SIG-M5 treated with dmso at 0.1 percent for 504 hours (cell line): ENCODE data around the gene MAPK12.

Source experiments
- DNase-seq: peaks from one replicate; lab custom pipeline; 2025; ENCODE audit not compliant: unreplicated experiment; lab: John Stamatoyannopoulos, UW

Gene MAPK12

GRCh38 chr22:50236731-50237409 lies 24.6 kb downstream of the MAPK12 start:
- DNase-seq, result peak; percentile 5

- DNase-seq, result no peak
Measured at GRCh38 chr22:50233223-50233622, 28.3 kb downstream of the MAPK12 start.

- no peak for DNase-seq
Measured at GRCh38 chr22:50232481-50233151, 28.9 kb downstream of the MAPK12 start.

- DNase-seq, result no peak
Measured at GRCh38 chr22:50229370-50229769, 32.1 kb downstream of the MAPK12 start.

DNA sequence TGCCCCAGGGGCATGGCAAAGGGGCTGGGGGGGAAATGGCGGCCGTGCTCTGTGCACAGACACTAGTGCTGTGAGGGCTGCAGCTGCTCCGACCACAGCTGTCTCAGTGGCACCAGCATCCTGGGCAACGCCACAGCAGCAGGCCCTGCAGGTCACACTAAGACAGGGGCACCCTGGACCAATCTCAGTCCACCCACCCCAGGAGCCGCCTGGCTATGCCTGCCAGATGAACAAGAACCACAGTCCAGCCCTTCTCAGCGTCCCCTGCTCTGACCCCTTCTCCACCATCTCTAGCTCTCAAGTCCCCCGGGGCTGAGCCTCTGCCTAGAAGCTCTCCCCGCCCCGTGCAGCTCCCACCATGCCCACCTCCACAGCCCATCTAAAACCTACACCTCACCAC lies 33.1 kb downstream of the MAPK12 start:
- DNase-seq, result no peak

GRCh38 chr22:50227579-50228215 lies 33.8 kb downstream of the MAPK12 start:
- no peak for DNase-seq

DNA sequence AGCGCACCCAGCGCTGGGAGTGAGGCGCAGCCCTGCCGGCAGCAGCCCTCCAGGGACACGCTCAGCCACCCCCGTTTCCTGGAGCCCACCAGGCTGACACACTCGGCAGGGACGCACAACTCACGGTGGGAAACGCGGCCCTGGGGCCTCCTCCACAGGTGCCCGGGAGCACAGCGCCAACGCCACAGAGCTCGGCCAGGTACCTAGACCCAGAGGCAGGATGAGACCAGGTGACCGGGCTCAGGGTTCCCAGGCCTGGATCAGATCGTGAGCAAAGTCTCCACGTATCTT lies 34.7 kb downstream of the MAPK12 start:
- DNase-seq, result no peak

DNA sequence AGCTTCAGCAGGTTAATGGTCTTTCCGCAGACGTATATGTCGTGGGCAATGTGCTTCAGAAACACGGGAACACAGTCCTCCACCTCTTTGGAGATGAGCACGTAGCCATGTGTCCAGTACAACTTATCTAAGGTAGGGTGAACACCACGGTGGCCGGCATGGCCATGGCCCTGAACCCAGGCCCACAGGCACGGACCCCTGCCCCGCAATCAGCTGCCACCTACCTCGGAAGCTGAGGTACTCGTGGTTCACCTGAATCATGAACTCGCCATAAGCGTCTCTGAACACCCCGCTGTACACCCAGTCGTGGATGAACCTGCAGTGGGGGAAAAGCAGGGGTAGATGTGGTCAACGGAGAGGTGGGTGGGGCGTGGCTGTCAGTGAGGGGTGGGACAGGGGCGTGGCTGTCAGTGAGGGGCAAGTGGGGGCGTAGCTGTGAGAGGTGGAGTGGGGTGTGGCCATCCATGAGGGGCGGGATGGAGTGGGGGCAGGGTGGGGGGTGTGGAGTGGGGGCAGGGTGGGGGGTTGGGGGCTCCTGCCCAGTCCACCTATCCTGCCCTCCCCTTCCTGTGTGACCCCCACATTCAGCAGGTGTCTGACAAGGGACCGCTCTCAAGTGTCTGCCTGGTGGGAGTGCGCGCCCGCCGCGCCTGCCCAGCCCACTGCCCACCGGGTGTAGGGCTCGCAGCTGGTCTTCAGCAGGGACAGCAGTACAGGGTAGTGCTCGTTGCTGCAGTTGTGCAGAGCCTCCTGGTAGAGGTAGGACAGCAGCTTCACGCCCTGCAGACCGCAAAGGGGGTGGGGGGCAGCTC lies 35.2 kb downstream of the MAPK12 start:
- no peak for DNase-seq

GRCh38 chr22:50225200-50225969 lies 36.1 kb downstream of the MAPK12 start:
- no peak for DNase-seq

GRCh38 chr22:50224071-50224470 lies 37.4 kb downstream of the MAPK12 start:
- DNase-seq, result no peak

GRCh38 chr22:50222508-50222907 lies 39.0 kb downstream of the MAPK12 start:
- DNase-seq, result no peak

GRCh38 chr22:50221410-50222300 lies 39.8 kb downstream of the MAPK12 start:
- DNase-seq, result no peak

DNA sequence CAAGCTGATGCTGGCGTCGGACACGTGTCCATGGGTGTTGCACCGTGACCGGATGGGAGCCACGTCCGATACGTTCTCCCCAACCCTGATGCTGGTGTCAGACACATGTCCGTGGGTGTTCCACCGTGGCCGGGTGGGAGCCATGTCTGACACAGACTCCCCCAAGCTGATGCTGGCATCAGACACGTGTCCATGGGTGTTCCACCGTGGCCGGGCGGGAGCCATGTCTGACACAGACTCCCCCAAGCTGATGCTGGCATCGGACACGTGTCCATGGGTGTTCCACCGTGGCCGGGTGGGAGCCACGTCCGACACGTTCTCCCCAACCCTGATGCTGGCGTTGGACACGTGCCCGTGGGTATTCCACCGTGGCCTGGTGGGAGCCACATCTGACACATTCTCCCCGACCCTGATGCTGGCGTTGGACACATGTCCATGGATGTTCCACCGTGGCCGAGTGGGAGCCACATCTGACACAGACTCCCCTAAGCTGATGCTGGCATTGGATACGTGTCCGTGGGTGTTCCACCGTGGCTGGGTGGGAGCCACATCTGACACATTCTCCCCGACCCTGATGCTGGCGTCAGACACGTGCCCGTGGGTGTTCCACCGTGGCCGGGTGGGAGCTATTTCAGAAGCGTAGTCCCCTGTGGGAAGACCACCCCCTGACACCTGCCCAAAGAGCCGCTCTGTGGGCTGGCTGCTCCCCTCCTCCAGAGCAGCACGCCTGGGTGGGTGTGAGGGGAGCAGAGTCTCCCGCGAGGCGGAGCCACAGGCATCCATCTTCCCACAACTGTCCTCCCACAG lies 40.7 kb downstream of the MAPK12 start:
- no peak for DNase-seq

DNA sequence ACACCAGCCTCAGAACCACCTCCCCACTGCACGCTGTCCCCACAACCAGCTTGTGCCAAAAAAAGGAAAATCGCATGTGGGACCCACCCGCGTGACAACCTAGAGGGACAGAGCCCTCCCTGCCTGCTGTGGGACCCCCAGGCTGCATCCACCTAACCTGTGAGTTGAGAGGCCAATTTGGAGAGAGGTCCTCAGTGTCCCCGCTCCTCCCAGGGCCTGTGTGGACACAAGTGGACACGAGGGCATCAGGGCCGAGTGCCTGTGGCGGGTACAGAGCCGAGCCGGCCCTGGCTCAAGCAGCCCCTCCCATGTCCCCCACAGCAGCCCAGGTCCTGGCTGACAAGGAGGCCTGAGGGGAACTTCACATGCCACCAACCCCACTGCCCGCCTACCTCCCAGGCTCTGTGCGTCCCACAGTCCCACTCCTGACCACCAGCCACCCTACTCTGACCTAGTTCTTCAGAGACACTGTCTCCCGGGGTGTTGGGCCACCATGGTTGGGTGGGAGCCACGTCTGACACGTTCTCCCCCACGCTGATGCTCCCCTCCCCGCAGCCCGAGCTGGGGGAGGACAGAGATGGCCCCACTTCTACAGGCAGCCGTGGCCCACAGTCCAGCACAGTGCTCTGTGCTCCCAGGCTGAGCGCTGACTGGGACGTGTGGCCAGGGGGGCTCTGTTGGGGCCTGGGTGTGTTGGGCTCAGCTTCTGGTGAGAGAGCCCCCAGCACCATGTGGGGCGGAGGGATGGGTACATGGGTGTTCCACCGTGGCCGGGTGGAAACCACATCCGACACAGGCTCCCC lies 41.5 kb downstream of the MAPK12 start:
- no peak for DNase-seq

DNA sequence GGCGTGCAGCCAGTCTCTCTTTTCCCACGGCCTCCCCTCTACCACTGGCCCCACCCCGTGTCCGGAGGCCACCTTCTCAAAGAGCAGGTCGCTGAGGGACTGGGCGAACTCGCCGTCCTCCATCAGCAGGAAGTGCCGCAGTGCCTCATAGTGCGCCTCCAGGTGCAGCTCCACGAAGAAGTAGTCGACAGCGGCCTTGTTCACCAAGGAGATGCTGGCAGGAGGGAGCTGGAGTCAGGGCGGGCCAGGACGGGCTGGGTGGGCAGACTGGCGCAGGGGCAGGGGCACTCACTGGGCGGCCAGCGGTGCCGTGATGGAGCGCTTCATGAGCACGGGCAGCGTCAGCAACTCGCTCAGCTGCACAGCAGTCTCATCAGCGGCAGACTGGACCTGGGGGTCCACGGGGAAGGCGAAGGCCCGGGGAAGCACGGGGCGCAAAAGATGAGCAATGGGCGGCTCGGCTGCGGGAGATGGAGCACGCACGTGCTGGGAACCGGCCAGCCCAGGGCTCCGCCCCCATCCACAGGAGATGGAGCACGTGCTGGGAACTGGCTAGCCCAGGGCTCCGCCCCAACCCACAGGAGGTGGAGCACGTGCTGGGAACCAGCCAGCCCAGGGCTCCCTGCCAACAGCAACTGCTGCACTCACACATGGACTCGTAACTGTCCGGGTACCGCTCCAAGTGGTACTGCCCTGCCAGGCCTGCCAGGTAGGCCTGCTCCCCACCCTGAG lies 42.3 kb downstream of the MAPK12 start:
- DNase-seq, result peak; percentile 40

DNA sequence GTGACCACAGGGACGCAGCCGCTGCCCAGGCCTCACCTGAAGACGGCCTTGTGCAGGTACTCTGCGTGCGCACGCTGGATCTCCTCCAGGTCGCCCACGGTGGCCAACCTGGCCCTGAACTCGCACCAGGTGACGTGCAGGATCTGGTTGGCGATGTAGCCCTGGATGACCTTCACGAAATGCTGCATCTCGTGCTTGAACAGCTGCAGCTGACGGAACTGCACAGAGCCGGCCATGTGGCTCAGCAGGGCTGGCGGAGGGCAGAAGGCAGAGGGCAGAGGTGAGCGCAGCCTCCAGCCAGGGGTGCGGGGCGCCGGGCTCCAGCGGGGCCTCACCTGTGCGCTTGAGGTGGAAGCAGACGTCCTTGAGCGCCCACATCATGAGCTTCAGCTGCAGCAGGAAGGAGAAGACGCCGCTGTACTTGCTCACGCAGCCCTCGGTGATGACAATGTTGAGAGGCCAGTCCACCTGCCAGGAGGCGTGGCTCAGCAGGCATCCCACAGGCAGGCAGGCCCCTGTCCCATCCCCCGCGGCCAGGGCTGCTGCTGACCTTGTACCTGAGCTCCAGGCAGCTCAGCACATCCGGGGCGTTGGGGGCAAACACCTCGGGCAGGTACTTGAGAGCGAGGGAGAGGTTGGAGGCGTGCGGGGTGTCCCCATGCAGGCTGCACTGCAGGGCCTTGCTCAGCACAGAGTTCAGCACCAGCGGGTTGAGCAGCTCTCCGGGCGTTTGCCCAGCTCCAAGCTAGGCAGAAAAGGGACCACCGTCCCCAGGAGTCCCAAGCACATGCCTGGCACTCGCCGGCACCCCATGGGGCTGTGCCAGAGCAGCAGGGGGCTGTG lies 43.1 kb downstream of the MAPK12 start:
- no peak for DNase-seq
